ENCODE data around the gene OR5B21.

OR5B21 gene

GRCh38 chr11:58494101-58494500, 13.8 kb downstream of the OR5B21 start:
- DNase-seq (ENCODE audit: low read depth in 3 of 3, low spot score in 1 of 3), result no peak

GRCh38 chr11:58493676-58494075, 14.2 kb downstream of the OR5B21 start:
- DNase-seq (ENCODE audit: low read depth in 3 of 3, low spot score in 1 of 3), result no peak

- DNase-seq (ENCODE audit: low read depth in 3 of 3, low spot score in 1 of 3), result no peak
Measured at GRCh38 chr11:58490827-58491226, 17.1 kb downstream of the OR5B21 start.

- DNase-seq (ENCODE audit: low read depth in 3 of 3, low spot score in 1 of 3), result no peak
Measured at GRCh38 chr11:58487170-58487569, 20.7 kb downstream of the OR5B21 start.

- DNase-seq (ENCODE audit: low read depth in 3 of 3, low spot score in 1 of 3), result no peak
Measured at GRCh38 chr11:58485961-58486360, 21.9 kb downstream of the OR5B21 start.

GRCh38 chr11:58471892-58472291, 36.0 kb downstream of the OR5B21 start:
- DNase-seq (ENCODE audit: low read depth in 3 of 3, low spot score in 1 of 3), result no peak

GRCh38 chr11:58466293-58466692, 41.6 kb downstream of the OR5B21 start:
- DNase-seq (ENCODE audit: low read depth in 3 of 3, low spot score in 1 of 3), result no peak

- no peak for DNase-seq (ENCODE audit: low read depth in 3 of 3, low spot score in 1 of 3)
Measured at GRCh38 chr11:58465690-58466089, 42.2 kb downstream of the OR5B21 start.
